BJ (cell line): ENCODE data around the gene KIAA0319L. TPM values are rescaled to one million over a fixed set of nuclear protein-coding genes. Genes with fewer than 3 reads are reported as not detected.

ENCODE experiments used
- CTCF ChIA-PET: fragments of 350-600 bp; formaldehyde crosslinking; extraction: SDS; loops from one replicate; lab custom pipeline; 2021; ENCODE audit warnings: antibody characterized with exemption, inconsistent platforms; lab: Yijun Ruan, JAX
- POLR2A ChIA-PET: fragments of 300-600 bp; sonication (Branson Sonifier 250); formaldehyde crosslinking; extraction: SDS; loops from one replicate; lab custom pipeline; 2021; ENCODE audit warnings: antibody characterized with exemption; lab: Charles Lee
- DNase-seq: peaks from one replicate; pipeline ENCODE4 v3.0.0-alpha.2; 2011; ENCODE audit warnings: low read depth
- H3K27me3 ChIP-seq: 2 replicates; pipeline ENCODE4 v1.6.0; 2011; ENCODE audit warnings: low read length; ENCODE audit not compliant: control insufficient read depth, insufficient read depth
- H3K36me3 ChIP-seq: 2 replicates; pipeline ENCODE4 v1.5.1; 2011; ENCODE audit warnings: low read length; ENCODE audit not compliant: control insufficient read depth, insufficient read depth
- H3K4me3 ChIP-seq: 2 replicates; pipeline ENCODE4 v1.5.1; 2011; ENCODE audit warnings: low read depth, mild to moderate bottlenecking, control low read depth, low read length
- polyA plus RNA-seq: library from polyadenylated mRNA; depleted of rRNA; stranded (reverse); fragments of >200 nt; gene quantifications from 2 replicates; pipeline ENCODE4 v1.2.3, GENCODE V29; 2011
- TF ChIP-seq, protein P1 (sequence below): IDR thresholded peaks from 2 replicates; pipeline ENCODE4 v1.5.1; 2011; ENCODE audit warnings: low read depth, mild to moderate bottlenecking, control low read depth, inconsistent platforms, low read length, moderate library complexity; ENCODE audit not compliant: insufficient read depth

The KIAA0319L gene
- polyA plus RNA-seq, 1 experiment, result 36.3 TPM

DNA sequence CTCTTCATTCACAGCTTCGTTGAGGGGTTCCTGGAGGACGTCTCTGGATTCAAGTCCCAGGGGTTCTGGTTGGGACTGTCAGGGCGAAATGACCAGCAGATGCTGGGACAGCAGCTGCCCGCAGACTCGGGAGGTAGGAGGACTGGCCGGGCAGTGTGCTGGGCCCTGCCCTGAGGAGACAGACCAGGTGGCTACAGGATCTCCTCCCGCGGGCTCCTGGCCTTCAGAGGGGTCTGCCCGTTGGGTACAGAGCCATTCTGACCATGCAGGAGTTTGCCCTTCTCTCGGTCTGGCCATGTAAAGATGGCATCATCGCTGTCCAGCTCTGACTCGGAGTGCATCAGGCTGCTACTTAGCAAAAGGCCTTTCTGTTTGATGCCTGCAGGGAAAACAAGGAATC, 122.5 kb downstream of the KIAA0319L start:
- ChIA-PET CTCF (interaction anchor here (0.8 to 1.4 kb wide), 2 partner anchors 11 to 281 kb away, joined by 3 to 5 read pairs; no protein-coding TSS in a partner anchor), POLR2A (no interaction called here)
- no peak for DNase-seq
- Histone ChIP-seq H3K36me3 (peaks cover 24% of the 10 kb centered on the region), H3K27me3 (no peaks in the 10 kb centered on the region), H3K4me3 (no peak overlapping the region)
- TF ChIP-seq, protein P1, sequence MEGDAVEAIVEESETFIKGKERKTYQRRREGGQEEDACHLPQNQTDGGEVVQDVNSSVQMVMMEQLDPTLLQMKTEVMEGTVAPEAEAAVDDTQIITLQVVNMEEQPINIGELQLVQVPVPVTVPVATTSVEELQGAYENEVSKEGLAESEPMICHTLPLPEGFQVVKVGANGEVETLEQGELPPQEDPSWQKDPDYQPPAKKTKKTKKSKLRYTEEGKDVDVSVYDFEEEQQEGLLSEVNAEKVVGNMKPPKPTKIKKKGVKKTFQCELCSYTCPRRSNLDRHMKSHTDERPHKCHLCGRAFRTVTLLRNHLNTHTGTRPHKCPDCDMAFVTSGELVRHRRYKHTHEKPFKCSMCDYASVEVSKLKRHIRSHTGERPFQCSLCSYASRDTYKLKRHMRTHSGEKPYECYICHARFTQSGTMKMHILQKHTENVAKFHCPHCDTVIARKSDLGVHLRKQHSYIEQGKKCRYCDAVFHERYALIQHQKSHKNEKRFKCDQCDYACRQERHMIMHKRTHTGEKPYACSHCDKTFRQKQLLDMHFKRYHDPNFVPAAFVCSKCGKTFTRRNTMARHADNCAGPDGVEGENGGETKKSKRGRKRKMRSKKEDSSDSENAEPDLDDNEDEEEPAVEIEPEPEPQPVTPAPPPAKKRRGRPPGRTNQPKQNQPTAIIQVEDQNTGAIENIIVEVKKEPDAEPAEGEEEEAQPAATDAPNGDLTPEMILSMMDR, result no peak

DNA sequence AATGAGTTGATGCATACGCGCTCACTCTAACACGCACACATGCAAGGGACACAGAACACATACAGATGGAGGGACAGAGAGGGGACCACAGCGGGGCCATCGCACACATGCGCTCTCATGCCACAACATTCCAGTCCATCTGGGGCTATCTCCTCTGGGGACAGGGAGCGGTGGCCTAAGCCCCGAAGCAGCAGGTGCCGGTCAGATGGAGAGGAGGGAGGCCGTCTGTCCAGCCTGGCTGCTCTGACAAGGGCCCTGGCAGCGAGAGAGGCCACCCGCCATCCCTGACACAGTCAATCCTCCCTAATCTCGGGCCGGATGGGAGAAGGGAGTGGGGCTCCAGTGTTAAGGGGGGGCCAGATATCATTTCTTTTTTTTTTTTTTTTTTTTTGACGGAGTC, 123.5 kb downstream of the KIAA0319L start:
- CTCF ChIA-PET, result interaction anchor here (0.8 kb wide), 1 partner anchor 282 kb away, joined by 3 read pairs; no protein-coding TSS in a partner anchor
- Histone ChIP-seq H3K27me3 (no peaks in the 10 kb centered on the region), H3K36me3 (peaks cover 26% of the 10 kb centered on the region), H3K4me3 (no peak overlapping the region)
- TF ChIP-seq, protein P1, result no peak
- POLR2A ChIA-PET, result no interaction called here
- DNase-seq, result no peak

DNA sequence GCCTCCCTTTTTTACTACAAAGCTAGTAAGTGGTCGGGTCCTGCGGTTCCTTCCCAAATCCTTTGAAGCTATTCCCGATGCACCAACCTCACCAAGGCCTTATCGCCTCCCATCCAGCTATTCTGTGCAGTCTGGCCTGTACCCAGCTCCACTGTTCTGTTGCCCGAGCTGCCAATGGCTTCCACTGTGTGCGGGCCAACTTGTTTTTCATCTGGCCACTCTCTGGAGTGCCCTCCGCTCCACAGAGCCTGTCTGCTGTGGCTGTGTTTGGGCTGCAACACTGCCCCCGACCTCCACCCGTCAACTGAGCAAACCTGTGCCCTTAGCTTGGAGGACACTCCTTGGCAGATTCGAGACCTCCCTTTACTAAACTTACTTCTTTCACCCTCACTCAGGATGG, 125.0 kb downstream of the KIAA0319L start:
- no peak overlapping the region for H3K4me3 ChIP-seq
- POLR2A ChIA-PET, result no interaction called here
- no peak for DNase-seq
- no peaks in the 10 kb centered on the region for H3K27me3 ChIP-seq
- TF ChIP-seq, protein P1, result no peak
- CTCF ChIA-PET, result interaction anchor here (1.0 kb wide), 1 partner anchor 132 kb away, joined by 3 read pairs; no protein-coding TSS in a partner anchor
- H3K36me3 ChIP-seq, result peaks cover 26% of the 10 kb centered on the region

DNA sequence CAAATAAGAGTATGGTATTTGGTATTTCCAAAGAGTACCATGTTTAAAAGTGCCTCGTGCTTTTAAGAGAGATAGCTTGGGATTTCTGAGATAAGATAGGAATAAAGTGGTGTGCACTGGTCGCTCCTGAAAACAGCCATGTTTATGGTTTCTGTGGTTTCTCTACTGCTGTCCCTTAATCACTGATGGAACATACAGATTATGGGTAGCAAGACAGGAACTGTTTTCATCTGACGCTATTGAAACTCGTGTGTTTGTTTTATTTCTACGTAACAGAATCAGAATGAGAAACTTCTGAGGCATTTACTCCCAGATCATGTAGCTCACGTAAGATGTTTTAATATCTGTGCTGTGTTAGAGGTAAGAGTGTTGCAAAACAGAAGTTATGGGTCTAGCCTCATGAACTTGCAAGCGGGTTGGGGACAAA, 126.0 kb downstream of the KIAA0319L start:
- TF ChIP-seq, protein P1, result no peak
- H3K27me3 ChIP-seq, result no peaks in the 10 kb centered on the region
- CTCF ChIA-PET, result interaction anchor here (0.6 kb wide), 1 partner anchor 228 kb away, joined by 3 read pairs; no protein-coding TSS in a partner anchor
- DNase-seq, result no peak
- peaks cover 21% of the 10 kb centered on the region for H3K36me3 ChIP-seq
- POLR2A ChIA-PET, result no interaction called here
- H3K4me3 ChIP-seq, result no peak overlapping the region

DNA sequence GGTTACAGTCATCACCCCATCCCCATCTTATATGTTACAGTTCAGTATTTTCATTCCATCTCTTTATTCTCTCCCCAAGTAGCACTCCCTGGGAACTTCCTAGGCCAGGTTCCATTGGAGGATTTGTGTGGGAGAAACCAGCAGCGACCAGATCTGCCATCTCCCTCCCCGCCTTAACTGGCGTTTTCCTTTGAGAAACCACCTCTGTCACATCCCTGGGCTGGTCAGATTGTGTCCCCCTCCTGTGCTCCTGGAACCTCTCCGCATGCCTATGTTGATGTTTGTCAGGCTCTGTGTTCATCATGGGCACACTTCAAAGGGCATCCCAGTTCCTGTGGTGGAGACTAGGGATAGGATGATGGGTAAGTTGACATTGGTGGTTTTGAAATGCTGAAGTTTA, 126.4 kb downstream of the KIAA0319L start:
- CTCF ChIA-PET, result no interaction called here
- POLR2A ChIA-PET, result no interaction called here
- Histone ChIP-seq H3K27me3 (no peaks in the 10 kb centered on the region), H3K36me3 (peaks cover 21% of the 10 kb centered on the region), H3K4me3 (no peak overlapping the region)
- no peak for DNase-seq
- TF ChIP-seq, protein P1, result no peak
